Vagina (tissue), 2 donors: ENCODE data around the gene MSI2. TPM values are rescaled to one million over a fixed set of nuclear protein-coding genes. Genes with fewer than 3 reads are reported as not detected.

Source experiments
- DNase-seq, 2 donors: peaks; one replicate each; pipeline ENCODE4 v3.0.0-alpha.2; 2017; ENCODE audit errors: extremely low spot score in 2 of 2
- H3K27ac ChIP-seq: fragments of 200-600 bp; sonication (generic); one replicate; pipeline ENCODE4 v1.5.1; 2019
- H3K27me3 ChIP-seq: fragments of 200-600 bp; sonication (generic); one replicate; pipeline ENCODE4 v1.5.1; 2019
- H3K36me3 ChIP-seq, 2 donors: fragments of 200-600 bp; sonication (generic); one replicate each; pipeline ENCODE4 v1.5.1; 2017 to 2019
- H3K4me1 ChIP-seq: fragments of 200-600 bp; sonication (generic); one replicate; pipeline ENCODE4 v1.5.1; 2019
- H3K4me3 ChIP-seq, 2 donors: fragments of 200-600 bp; sonication (generic); 1 replicate in 1 of 2; 2 replicates in 1 of 2; pipeline ENCODE4 v1.5.1; 2016 to 2019
- H3K9me3 ChIP-seq: fragments of 200-600 bp; sonication (generic); one replicate; pipeline ENCODE4 v1.5.1; 2019
- CTCF ChIP-seq, 3 experiments: fragments of 450-650 bp in 2 of 3; fragments of 200-600 bp in 1 of 3; sonication (generic) in 1 of 3; IDR thresholded peaks; one replicate each; pipeline ENCODE4 v1.5.1; 2017 to 2019; ENCODE audit warnings: antibody characterized with exemption in 3 of 3, mild to moderate bottlenecking in 2 of 3, moderate library complexity in 2 of 3
- POLR2A ChIP-seq, 2 donors: fragments of 450-650 bp; IDR thresholded peaks; one replicate each; pipeline ENCODE4 v1.6.1; 2017; ENCODE audit warnings: antibody characterized with exemption in 2 of 2, mild to moderate bottlenecking in 2 of 2, moderate library complexity in 2 of 2
- POLR2AphosphoS5 ChIP-seq, 2 donors: sonication (generic); formaldehyde crosslinking; IDR thresholded peaks; one replicate each; pipeline ENCODE4 v1.9.0; 2017; ENCODE audit warnings: antibody characterized with exemption in 2 of 2, mild to moderate bottlenecking in 2 of 2, low read depth in 1 of 2; ENCODE audit not compliant: insufficient read depth in 1 of 2
- intact Hi-C: fragments of 100-400 bp; cut with DNase I; formaldehyde crosslinking; loops from one replicate; pipeline ENCODE4 v1.15.1; 2023
- total RNA-seq: library from RNA; depleted of rRNA; stranded (reverse); fragments of >200 nt; gene quantifications from one replicate; pipeline ENCODE4 v1.2.3, GENCODE V29; 2016

Gene MSI2
- total RNA-seq, 1 donor from 2014 or later = 27.3 TPM

GRCh38 chr17:57342963-57343589, 86.8 kb downstream of the MSI2 start:
- intact Hi-C loops = no loop called here
- Histone ChIP-seq H3K27me3 (no peaks in the 10 kb centered on the region), H3K4me3 (no peak overlapping the region), H3K36me3 (no peaks in the 10 kb centered on the region), H3K4me1 (no peaks in the 10 kb centered on the region), H3K27ac (no peak overlapping the region), H3K9me3 (no peaks in the 10 kb centered on the region)
- DNase-seq = no peak
- no peak for TF ChIP-seq POLR2AphosphoS5 (IDR thresholded peaks at IDR 0.05; ENCODE audit: insufficient read depth in 1 of 2, low read depth in 1 of 2)

GRCh38 chr17:57343717-57344116, 87.4 kb downstream of the MSI2 start:
- intact Hi-C loops = no loop called here

GRCh38 chr17:57344261-57344660, 87.9 kb downstream of the MSI2 start:
- intact Hi-C loops = no loop called here
- no peaks in the 10 kb centered on the region for H3K4me1 ChIP-seq
- TF ChIP-seq POLR2AphosphoS5 (IDR thresholded peaks at IDR 0.05; ENCODE audit: insufficient read depth in 1 of 2, low read depth in 1 of 2) (no peak), CTCF (IDR thresholded peaks at IDR 0.05) (no peak), POLR2A (IDR thresholded peaks at IDR 0.05) (no peak)
- H3K27ac ChIP-seq = no peak overlapping the region
- no peaks in the 10 kb centered on the region for H3K9me3 ChIP-seq
- H3K36me3 ChIP-seq = no peaks in the 10 kb centered on the region
- no peaks in the 10 kb centered on the region for H3K27me3 ChIP-seq
- no peak overlapping the region for H3K4me3 ChIP-seq
- no peak for DNase-seq

More at GRCh38 chr17:57343717-57344116, 87.4 kb downstream of the MSI2 start:
- no peak for TF ChIP-seq CTCF (IDR thresholded peaks at IDR 0.05)
- TF ChIP-seq POLR2AphosphoS5 (IDR thresholded peaks at IDR 0.05; ENCODE audit: insufficient read depth in 1 of 2, low read depth in 1 of 2) = no peak
- TF ChIP-seq POLR2A (IDR thresholded peaks at IDR 0.05) = no peak
- Histone ChIP-seq H3K27me3 (no peaks in the 10 kb centered on the region), H3K4me3 (no peak overlapping the region), H3K9me3 (no peaks in the 10 kb centered on the region), H3K36me3 (no peaks in the 10 kb centered on the region), H3K4me1 (no peaks in the 10 kb centered on the region), H3K27ac (no peak overlapping the region)
- no peak for DNase-seq

GRCh38 chr17:57349541-57350247, 93.4 kb downstream of the MSI2 start:
- no peak overlapping the region for H3K4me3 ChIP-seq
- H3K9me3 ChIP-seq = no peaks in the 10 kb centered on the region
- no peaks in the 10 kb centered on the region for H3K27me3 ChIP-seq
- H3K27ac ChIP-seq = no peak overlapping the region
- no peaks in the 10 kb centered on the region for H3K4me1 ChIP-seq
- TF ChIP-seq POLR2AphosphoS5 (IDR thresholded peaks at IDR 0.05; ENCODE audit: insufficient read depth in 1 of 2, low read depth in 1 of 2) (no peak), POLR2A (IDR thresholded peaks at IDR 0.05) (no peak)
- DNase-seq = no peak
- intact Hi-C loops = no loop called here
- no peaks in the 10 kb centered on the region for H3K36me3 ChIP-seq

GRCh38 chr17:57350266-57350665, 93.9 kb downstream of the MSI2 start:
- intact Hi-C loops = no loop called here
- no peak overlapping the region for H3K27ac ChIP-seq
- no peaks in the 10 kb centered on the region for H3K4me1 ChIP-seq
- no peak for DNase-seq
- H3K9me3 ChIP-seq = no peaks in the 10 kb centered on the region
- no peak overlapping the region for H3K4me3 ChIP-seq
- no peaks in the 10 kb centered on the region for H3K36me3 ChIP-seq
- no peaks in the 10 kb centered on the region for H3K27me3 ChIP-seq
- TF ChIP-seq POLR2AphosphoS5 (IDR thresholded peaks at IDR 0.05; ENCODE audit: insufficient read depth in 1 of 2, low read depth in 1 of 2) (no peak), POLR2A (IDR thresholded peaks at IDR 0.05) (no peak), CTCF (IDR thresholded peaks at IDR 0.05) (no peak)

GRCh38 chr17:57352665-57353175, 96.4 kb downstream of the MSI2 start:
- intact Hi-C loops = no loop called here
- H3K27ac ChIP-seq = no peak overlapping the region
- DNase-seq = no peak
- TF ChIP-seq POLR2AphosphoS5 (IDR thresholded peaks at IDR 0.05; ENCODE audit: insufficient read depth in 1 of 2, low read depth in 1 of 2) = no peak
- TF ChIP-seq CTCF (IDR thresholded peaks at IDR 0.05) = no peak
- no peak for TF ChIP-seq POLR2A (IDR thresholded peaks at IDR 0.05)
- H3K9me3 ChIP-seq = no peaks in the 10 kb centered on the region
- H3K4me3 ChIP-seq = no peak overlapping the region
- H3K4me1 ChIP-seq = peaks cover 9% of the 10 kb centered on the region
- H3K27me3 ChIP-seq = no peaks in the 10 kb centered on the region
- H3K36me3 ChIP-seq = no peaks in the 10 kb centered on the region
